Endothelial cell (in vitro differentiated cells): ENCODE measurements around the gene TEX2. TPM values are rescaled to one million over a fixed set of nuclear protein-coding genes. Genes with fewer than 3 reads are reported as not detected.
"Not testable (repeated sequence)": the region's sequence is repeated elsewhere in the genome, so short reads cannot be mapped to it uniquely, and the experiment has no call there.

ENCODE experiments used
- DNase-seq: peaks from one replicate; pipeline ENCODE4 v3.0.0; 2021; ENCODE audit warnings: low spot score
- H3K27ac Mint-ChIP-seq: one replicate; pipeline ENCODE4 v1.8.0; 2021; ENCODE audit warnings: mixed read lengths, inconsistent platforms; ENCODE audit not compliant: unreplicated experiment
- H3K27me3 Mint-ChIP-seq: one replicate; pipeline ENCODE4 v1.8.0; 2021; ENCODE audit warnings: mild to moderate bottlenecking, moderate library complexity, mixed read lengths, inconsistent platforms; ENCODE audit not compliant: unreplicated experiment
- H3K36me3 Mint-ChIP-seq: one replicate; pipeline ENCODE4 v1.8.0; 2021; ENCODE audit warnings: mild to moderate bottlenecking, low read depth, mixed read lengths, inconsistent platforms; ENCODE audit not compliant: unreplicated experiment
- H3K4me1 Mint-ChIP-seq: one replicate; pipeline ENCODE4 v1.8.0; 2021; ENCODE audit warnings: mild to moderate bottlenecking, mixed read lengths, inconsistent platforms; ENCODE audit not compliant: unreplicated experiment
- H3K4me3 Mint-ChIP-seq: one replicate; pipeline ENCODE4 v1.8.0; 2021; ENCODE audit warnings: mild to moderate bottlenecking, mixed read lengths, inconsistent platforms; ENCODE audit not compliant: unreplicated experiment
- H3K9me3 Mint-ChIP-seq: one replicate; pipeline ENCODE4 v1.8.0; 2021; ENCODE audit warnings: mixed read lengths, inconsistent platforms; ENCODE audit not compliant: unreplicated experiment
- total RNA-seq: library from RNA; stranded (reverse); fragmentation: NEBNext Ultra II Directional; extraction: Animal tissue kit (Norgen Biotek cat#: 25700); gene quantifications from one replicate; pipeline ENCODE4 v1.2.1, GENCODE V29; 2021; ENCODE audit not compliant: unreplicated experiment
- TF ChIP-seq, protein P1 (sequence below): fragments of 200-600 bp; sonication (generic); IDR thresholded peaks from one replicate; pipeline ENCODE4 v1.5.0; 2021; ENCODE audit warnings: antibody characterized with exemption; ENCODE audit not compliant: unreplicated experiment

TEX2 gene
- total RNA-seq, 1 donor from 2014 or later = 16.3 TPM

DNA sequence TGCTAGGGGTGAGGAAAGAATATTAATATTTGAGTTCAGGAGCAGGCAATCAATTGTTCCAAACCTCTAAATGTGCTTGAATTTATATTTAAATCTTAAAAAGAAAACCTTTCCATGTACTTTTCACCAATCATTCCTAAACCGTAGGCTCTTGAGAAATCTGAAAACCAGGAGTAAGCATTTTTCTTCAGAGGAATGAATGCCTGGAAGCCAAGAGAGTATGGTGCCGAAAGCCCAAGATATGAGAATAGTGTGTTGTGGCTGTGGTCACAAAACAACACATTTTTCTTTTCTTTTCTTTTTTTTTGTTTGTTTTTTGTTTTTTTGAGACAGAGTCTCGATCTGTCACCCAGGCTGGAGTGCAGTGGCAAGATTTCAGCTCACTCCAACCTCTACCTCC, 37.6 kb downstream of the TEX2 start:
- Mint-ChIP-seq H3K9me3 (no peaks in the 10 kb centered on the region), H3K36me3 (no peaks in the 10 kb centered on the region), H3K4me1 (no peaks in the 10 kb centered on the region), H3K4me3 (no peak overlapping the region), H3K27me3 (no peaks in the 10 kb centered on the region), H3K27ac (no peak overlapping the region)
- no peak for DNase-seq
- TF ChIP-seq, protein P1, sequence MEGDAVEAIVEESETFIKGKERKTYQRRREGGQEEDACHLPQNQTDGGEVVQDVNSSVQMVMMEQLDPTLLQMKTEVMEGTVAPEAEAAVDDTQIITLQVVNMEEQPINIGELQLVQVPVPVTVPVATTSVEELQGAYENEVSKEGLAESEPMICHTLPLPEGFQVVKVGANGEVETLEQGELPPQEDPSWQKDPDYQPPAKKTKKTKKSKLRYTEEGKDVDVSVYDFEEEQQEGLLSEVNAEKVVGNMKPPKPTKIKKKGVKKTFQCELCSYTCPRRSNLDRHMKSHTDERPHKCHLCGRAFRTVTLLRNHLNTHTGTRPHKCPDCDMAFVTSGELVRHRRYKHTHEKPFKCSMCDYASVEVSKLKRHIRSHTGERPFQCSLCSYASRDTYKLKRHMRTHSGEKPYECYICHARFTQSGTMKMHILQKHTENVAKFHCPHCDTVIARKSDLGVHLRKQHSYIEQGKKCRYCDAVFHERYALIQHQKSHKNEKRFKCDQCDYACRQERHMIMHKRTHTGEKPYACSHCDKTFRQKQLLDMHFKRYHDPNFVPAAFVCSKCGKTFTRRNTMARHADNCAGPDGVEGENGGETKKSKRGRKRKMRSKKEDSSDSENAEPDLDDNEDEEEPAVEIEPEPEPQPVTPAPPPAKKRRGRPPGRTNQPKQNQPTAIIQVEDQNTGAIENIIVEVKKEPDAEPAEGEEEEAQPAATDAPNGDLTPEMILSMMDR = no peak

DNA sequence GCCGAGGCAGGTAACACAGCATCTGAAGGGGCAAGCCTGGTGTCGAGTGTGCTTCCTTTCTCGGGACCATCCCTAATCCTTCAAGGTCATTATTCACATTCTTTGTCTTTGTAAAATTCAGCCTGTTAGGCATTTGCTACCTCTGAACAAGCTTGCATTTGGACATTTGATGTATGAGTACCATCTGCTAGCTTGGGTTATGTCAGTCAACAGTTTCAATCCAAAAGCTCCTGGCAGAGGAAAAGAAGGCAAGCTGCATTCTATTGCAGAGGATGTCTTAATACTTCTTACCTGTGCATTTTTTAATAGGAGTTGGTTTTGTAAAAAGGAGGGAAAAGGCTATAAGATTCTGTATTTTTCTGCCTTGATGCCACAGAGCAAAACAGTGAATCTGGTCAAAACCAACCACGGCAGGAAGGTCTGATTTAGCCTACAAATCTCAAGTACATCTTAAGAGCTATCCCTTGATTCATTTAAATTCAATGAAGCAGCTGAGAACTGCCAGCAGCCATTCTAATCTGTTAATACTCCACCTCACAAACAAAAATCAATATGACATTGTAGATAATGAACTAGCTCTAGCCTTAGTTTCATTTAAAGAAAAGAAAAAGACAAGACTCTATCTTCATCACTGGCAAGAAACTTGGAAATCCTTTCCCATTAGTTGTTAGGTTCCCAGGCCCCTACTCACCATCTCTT, 39.0 kb downstream of the TEX2 start:
- no peaks in the 10 kb centered on the region for H3K27me3 Mint-ChIP-seq
- peaks cover 6% of the 10 kb centered on the region for H3K4me1 Mint-ChIP-seq
- no peaks in the 10 kb centered on the region for H3K9me3 Mint-ChIP-seq
- no peak for DNase-seq
- no peak overlapping the region for H3K4me3 Mint-ChIP-seq
- H3K36me3 Mint-ChIP-seq = no peaks in the 10 kb centered on the region
- TF ChIP-seq, protein P1 = no peak
- H3K27ac Mint-ChIP-seq = no peak overlapping the region

DNA sequence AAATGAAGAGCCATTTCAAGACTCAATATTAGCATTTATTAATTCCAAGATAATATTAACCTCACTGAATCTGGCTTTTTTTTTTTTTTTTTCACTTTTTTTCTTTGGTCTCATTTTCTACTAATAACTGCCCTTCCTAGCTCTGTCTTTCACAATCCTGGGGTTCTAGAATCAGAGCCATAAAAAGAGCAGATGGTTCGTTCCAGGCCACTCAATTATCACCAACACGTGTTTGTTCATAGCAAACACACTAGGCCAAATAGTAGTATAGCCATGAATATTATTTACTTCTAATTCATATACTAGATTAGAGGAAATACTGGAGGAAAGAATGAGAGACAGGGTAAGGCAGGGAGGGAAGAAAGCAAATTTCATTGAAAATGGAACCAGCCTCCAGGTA, 39.8 kb downstream of the TEX2 start:
- Mint-ChIP-seq H3K27me3 (no peaks in the 10 kb centered on the region), H3K4me1 (peaks cover 6% of the 10 kb centered on the region)

DNA sequence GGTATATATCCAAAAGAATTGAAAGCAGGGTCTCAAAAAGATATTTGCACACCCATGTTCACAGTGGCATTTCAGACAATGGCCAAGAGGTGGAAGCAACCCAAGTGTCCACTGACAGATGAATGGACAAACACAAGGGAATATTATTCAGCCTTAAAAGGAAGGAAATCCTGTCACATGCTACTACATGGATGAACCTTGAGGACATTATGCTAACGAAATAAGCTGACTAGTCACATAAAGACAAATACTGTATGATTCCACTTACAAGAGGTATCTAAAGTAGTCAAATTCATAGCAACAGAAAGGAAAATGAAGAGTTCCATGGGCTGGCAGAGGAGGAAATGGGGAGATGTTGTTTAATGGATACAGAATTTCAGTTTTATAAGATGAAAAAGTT, 41.4 kb downstream of the TEX2 start:
- Mint-ChIP-seq H3K4me1 (peaks cover 19% of the 10 kb centered on the region), H3K9me3 (no peaks in the 10 kb centered on the region)
- DNase-seq = no peak

More for the DNA sequence above, 39.8 kb downstream of the TEX2 start:
- Mint-ChIP-seq H3K4me3 (no peak overlapping the region), H3K27ac (no peak overlapping the region), H3K36me3 (no peaks in the 10 kb centered on the region), H3K9me3 (no peaks in the 10 kb centered on the region)
- DNase-seq = no peak
- TF ChIP-seq, protein P1 = no peak

DNA sequence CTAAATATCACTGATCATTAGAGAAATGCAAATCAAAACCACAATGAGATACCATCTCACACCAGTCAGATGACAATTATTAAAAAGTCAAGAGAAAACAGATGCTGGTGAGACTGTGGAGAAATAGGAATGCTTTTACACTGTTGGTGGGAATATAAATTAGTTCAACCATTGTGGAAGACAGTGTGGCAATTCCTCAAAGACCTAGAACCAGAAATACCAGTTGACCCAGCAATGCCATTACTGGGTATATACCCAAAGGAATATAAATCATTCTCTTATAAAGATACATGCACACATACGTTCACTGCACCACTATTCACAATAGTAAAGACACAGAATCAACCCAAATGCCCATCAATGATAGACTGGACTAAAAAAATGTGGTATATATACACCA, 42.5 kb downstream of the TEX2 start:
- H3K9me3 Mint-ChIP-seq, H3K27ac Mint-ChIP-seq, H3K36me3 Mint-ChIP-seq, H3K27me3 Mint-ChIP-seq, DNase-seq, H3K4me3 Mint-ChIP-seq: not testable (repeated sequence)
- H3K4me1 Mint-ChIP-seq = peaks cover 29% of the 10 kb centered on the region

More for the DNA sequence above, 41.4 kb downstream of the TEX2 start:
- Mint-ChIP-seq H3K4me3 (no peak overlapping the region), H3K27ac (no peak overlapping the region), H3K27me3 (no peaks in the 10 kb centered on the region), H3K36me3 (peaks cover 3% of the 10 kb centered on the region)
- TF ChIP-seq, protein P1 = no peak
